Pons (tissue), 1 donor: ENCODE measurements around the gene MAFG.
"Not testable (repeated sequence)": the region's sequence is repeated elsewhere in the genome, so short reads cannot be mapped to it uniquely, and the experiment has no call there.

Source experiments
- DNase-seq: peaks from one replicate; pipeline ENCODE4 v3.0.0-alpha.2; 2016; ENCODE audit warnings: low spot score

MAFG gene

GRCh38 chr17:81958633-81959342, 31.3 kb upstream of the MAFG start:
- DNase-seq: no peak

- no peak for DNase-seq
Measured at GRCh38 chr17:81957691-81958432, 30.3 kb upstream of the MAFG start.

- no peak for DNase-seq
Measured at GRCh38 chr17:81956607-81957589, 29.4 kb upstream of the MAFG start.

- no peak for DNase-seq
Measured at GRCh38 chr17:81955756-81956544, 28.4 kb upstream of the MAFG start.

GRCh38 chr17:81955058-81955681, 27.6 kb upstream of the MAFG start:
- DNase-seq: no peak

- DNase-seq: no peak
Measured at GRCh38 chr17:81954131-81955057, 26.9 kb upstream of the MAFG start.

- DNase-seq: not testable (repeated sequence)
Measured at GRCh38 chr17:81953443-81953842, 25.9 kb upstream of the MAFG start.

GRCh38 chr17:81952792-81953228, 25.3 kb upstream of the MAFG start:
- no peak for DNase-seq

- no peak for DNase-seq
Measured at GRCh38 chr17:81951785-81952684, 24.5 kb upstream of the MAFG start.

GRCh38 chr17:81950501-81950900, 23.0 kb upstream of the MAFG start:
- no peak for DNase-seq

GRCh38 chr17:81948635-81949378, 21.3 kb upstream of the MAFG start:
- DNase-seq: no peak

- DNase-seq: no peak
Measured at GRCh38 chr17:81947189-81947588, 19.7 kb upstream of the MAFG start, which contains the start of gene MYADML2. Gene MYADML2, minus strand, starts transcription at chr17:81947233. Its CDS starts 5,492 bp downstream, at chr17:81941741.

- DNase-seq: no peak
Measured at GRCh38 chr17:81944858-81945257, 17.3 kb upstream of the MAFG start.

GRCh38 chr17:81942167-81942553, 14.6 kb upstream of the MAFG start:
- no peak for DNase-seq

- no peak for DNase-seq
Measured at GRCh38 chr17:81941484-81942166, 14.1 kb upstream of the MAFG start.

GRCh38 chr17:81940538-81941483, 13.3 kb upstream of the MAFG start:
- DNase-seq: no peak
